GM23248 (cell line): Measurements from ENCODE around the gene P3R3URF.

Experiments used
- EZH2 ChIP-seq: fragments of 200-600 bp; sonication (generic); IDR thresholded peaks from 2 replicates; pipeline ENCODE4 v1.6.1; 2018; ENCODE audit warnings: antibody characterized with exemption, mild to moderate bottlenecking; ENCODE audit not compliant: insufficient read depth, poor library complexity, severe bottlenecking
- EZH2phosphoT487 ChIP-seq: fragments of 200-600 bp; sonication (generic); IDR thresholded peaks from 2 replicates; pipeline ENCODE4 v1.6.1; 2018; ENCODE audit warnings: antibody characterized with exemption, moderate library complexity, mild to moderate bottlenecking, low read depth; ENCODE audit not compliant: insufficient read depth

DNA sequence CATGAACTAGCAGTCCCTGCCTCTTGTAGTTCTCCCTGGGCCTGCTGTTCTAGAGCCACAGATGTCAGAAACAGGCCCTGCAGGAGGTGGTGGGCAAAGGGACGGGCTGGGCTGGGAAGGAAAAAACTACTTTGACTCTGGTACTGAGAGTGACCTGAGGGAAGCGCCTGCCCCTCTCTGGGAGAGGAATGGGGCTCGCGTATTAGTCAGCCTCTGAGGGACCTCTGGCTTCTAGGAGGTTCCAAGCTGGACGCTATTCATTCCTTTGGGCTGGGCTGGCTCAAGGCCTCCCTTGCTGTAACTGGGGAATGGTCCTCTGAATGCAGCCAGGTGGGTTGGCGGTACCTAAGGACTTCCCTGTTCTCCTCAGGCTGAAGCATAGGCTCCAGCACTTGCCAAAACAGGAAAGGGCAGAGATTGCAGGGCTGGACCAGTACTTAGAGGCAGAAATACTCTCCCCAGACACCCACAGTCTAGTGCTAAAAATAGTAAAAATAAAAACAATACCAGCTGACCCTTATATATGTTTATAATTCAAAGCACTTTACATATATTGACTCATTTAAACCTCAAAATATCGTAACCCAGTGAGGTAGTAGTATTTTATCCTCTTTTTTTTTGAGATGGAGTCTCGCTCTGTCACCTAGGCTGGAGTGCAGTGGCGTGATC is 14.9 kb upstream of the P3R3URF start:
- TF ChIP-seq EZH2phosphoT487, result no peak
- no peak for TF ChIP-seq EZH2
